ENCODE data around the gene EEFSEC.

Gene EEFSEC

GRCh38 chr3:128447561-128448013, 294.3 kb downstream of the EEFSEC start:
- no peak overlapping the region for H3K27ac ChIP-seq
- TF ChIP-seq ZFX (IDR thresholded peaks at IDR 0.05) (no peak), CTCF (conservative IDR thresholded peaks at IDR 0.05) (no peak)

DNA sequence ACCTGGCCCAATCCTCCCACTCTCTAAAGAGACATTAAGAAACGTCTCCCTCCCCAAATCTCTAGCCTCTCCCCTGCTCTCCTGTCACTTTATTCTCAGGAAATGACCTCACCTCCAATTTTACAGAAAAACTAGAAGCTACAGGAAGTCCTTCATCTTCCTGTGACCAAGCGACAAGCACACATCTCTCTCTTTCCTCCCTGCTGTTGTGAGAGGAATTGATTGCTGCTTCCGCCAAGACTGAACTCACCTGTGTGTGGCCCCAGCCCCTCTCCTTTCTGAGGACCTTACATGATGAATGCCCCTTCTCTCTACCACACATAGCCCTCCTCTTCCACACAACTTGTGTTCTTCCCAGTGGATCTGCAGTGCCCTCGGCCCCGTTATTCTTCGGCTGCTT, 295.2 kb downstream of the EEFSEC start:
- no peak overlapping the region for H3K27ac ChIP-seq
- TF ChIP-seq ZFX (IDR thresholded peaks at IDR 0.05) (no peak), CTCF (conservative IDR thresholded peaks at IDR 0.05) (no peak)

- TF ChIP-seq ZFX (IDR thresholded peaks at IDR 0.05) (no peak), CTCF (conservative IDR thresholded peaks at IDR 0.05) (no peak)
These were observed 295.9 kb downstream of the EEFSEC start for GRCh38 chr3:128449111-128449638.

GRCh38 chr3:128452120-128452519, 298.8 kb downstream of the EEFSEC start:
- H3K27ac ChIP-seq: no peak overlapping the region
- no peak for TF ChIP-seq ZFX (IDR thresholded peaks at IDR 0.05)
- TF ChIP-seq CTCF (conservative IDR thresholded peaks at IDR 0.05): no peak

More at GRCh38 chr3:128449111-128449638, 295.9 kb downstream of the EEFSEC start:
- no peak overlapping the region for H3K27ac ChIP-seq

GRCh38 chr3:128452678-128453275, 299.5 kb downstream of the EEFSEC start:
- no peak for TF ChIP-seq CTCF (conservative IDR thresholded peaks at IDR 0.05)
- H3K27ac ChIP-seq: no peak overlapping the region

GRCh38 chr3:128453501-128454309, 300.4 kb downstream of the EEFSEC start:
- no peak for TF ChIP-seq ZFX (IDR thresholded peaks at IDR 0.05)
- no peak overlapping the region for H3K27ac ChIP-seq

DNA sequence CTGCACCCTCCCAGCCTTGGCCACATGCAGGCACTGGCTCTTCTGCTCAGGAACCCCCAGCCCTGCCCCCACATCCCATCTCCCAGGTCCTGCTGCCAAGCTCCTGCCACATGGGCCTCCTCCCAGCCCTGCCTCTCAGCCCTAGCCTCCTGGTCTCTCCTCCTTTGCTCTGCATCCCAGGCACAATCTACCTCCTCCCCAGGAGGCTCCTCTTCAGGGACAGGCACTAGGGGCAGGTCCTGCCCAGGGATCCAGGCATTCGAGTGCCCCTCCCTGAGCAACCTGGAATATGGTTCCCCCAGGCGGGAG, 301.0 kb downstream of the EEFSEC start:
- no peak for TF ChIP-seq ZFX (IDR thresholded peaks at IDR 0.05)
- no peak for TF ChIP-seq CTCF (conservative IDR thresholded peaks at IDR 0.05)
- no peak overlapping the region for H3K27ac ChIP-seq
